22Rv1 (cell line): ENCODE measurements around the gene AUTS2.

Experiments used
- CTCF ChIP-seq: fragments of 450-650 bp; IDR thresholded peaks from 2 replicates; pipeline ENCODE4 v1.5.1; 2017; ENCODE audit warnings: mild to moderate bottlenecking
- ZFX ChIP-seq: fragments of 450-650 bp; IDR thresholded peaks from 2 replicates; pipeline ENCODE4 v1.6.1; 2017; ENCODE audit warnings: antibody characterized with exemption, borderline replicate concordance

- TF ChIP-seq CTCF (no peak), ZFX (no peak)
Observed at GRCh38 chr7:70570961-70571360, 972.7 kb downstream of the AUTS2 start.
